CD4-positive, CD25-positive, alpha-beta regulatory T cell (primary cell): ENCODE data around the gene EIF4G3. TPM values are rescaled to one million over a fixed set of nuclear protein-coding genes. Genes with fewer than 3 reads are reported as not detected.
A peak's percentile ranks its signal among the peaks of the same experiment; 100 is the strongest.

Source experiments
- ATAC-seq, 2 donors: fragments of 150-1000 bp; cut with Tn5 transposase; one replicate each; pipeline ENCODE4 v1.10.0; 2021; ENCODE audit warnings: low read depth in 2 of 2, moderate number of reproducible peaks in 2 of 2, moderate library complexity in 1 of 2
- DNase-seq, 3 donors: peaks; one replicate each; pipeline versions ENCODE4 v3.0.0 to v3.0.0-alpha.2; 2012 to 2022; ENCODE audit warnings: mixed read lengths in 1 of 3
- H3K27ac ChIP-seq: one replicate; pipeline ENCODE4 v1.7.0; 2013; ENCODE audit warnings: mild to moderate bottlenecking, low read length; ENCODE audit not compliant: insufficient read depth, poor library complexity, severe bottlenecking
- H3K27me3 ChIP-seq: one replicate; pipeline ENCODE4 v1.7.0; 2013; ENCODE audit warnings: low read length; ENCODE audit not compliant: control insufficient read depth, insufficient read depth
- H3K36me3 ChIP-seq: one replicate; pipeline ENCODE4 v1.7.0; 2013; ENCODE audit warnings: mild to moderate bottlenecking, low read length, moderate library complexity; ENCODE audit not compliant: control insufficient read depth, insufficient read depth
- H3K4me1 ChIP-seq: 2 replicates; pipeline ENCODE4 v1.7.0; 2013; ENCODE audit warnings: mild to moderate bottlenecking, low read length; ENCODE audit not compliant: insufficient read depth, control insufficient read depth, poor library complexity, severe bottlenecking
- H3K4me3 ChIP-seq: one replicate; pipeline ENCODE4 v1.7.0; 2013; ENCODE audit warnings: low read depth, mild to moderate bottlenecking, low read length, moderate library complexity
- H3K9me3 ChIP-seq, 2 experiments: 1 replicate in 1 of 2; 2 replicates in 1 of 2; pipeline ENCODE4 v1.7.0; 2013; ENCODE audit warnings: low read length in 2 of 2, mild to moderate bottlenecking in 1 of 2, moderate library complexity in 1 of 2; ENCODE audit not compliant: control insufficient read depth in 2 of 2
- H3K27ac Mint-ChIP-seq, 3 donors: one replicate each; pipeline ENCODE4 v1.8.0; 2020 to 2022; ENCODE audit warnings: mild to moderate bottlenecking in 3 of 3, mixed read lengths in 3 of 3, moderate library complexity in 2 of 3
- H3K27me3 Mint-ChIP-seq: one replicate; pipeline ENCODE4 v1.8.0; 2022; ENCODE audit warnings: mild to moderate bottlenecking, mixed read lengths
- H3K36me3 Mint-ChIP-seq: one replicate; pipeline ENCODE4 v1.8.0; 2020; ENCODE audit warnings: mixed read lengths
- H3K4me1 Mint-ChIP-seq, 4 donors: one replicate each; pipeline ENCODE4 v1.8.0; 2020 to 2022; ENCODE audit warnings: mixed read lengths in 4 of 4, mild to moderate bottlenecking in 1 of 4
- H3K4me3 Mint-ChIP-seq, 4 donors: one replicate each; pipeline ENCODE4 v1.8.0; 2020 to 2022; ENCODE audit warnings: mild to moderate bottlenecking in 4 of 4, mixed read lengths in 4 of 4, moderate library complexity in 3 of 4
- H3K9me3 Mint-ChIP-seq, 7 donors: one replicate each; pipeline ENCODE4 v1.8.0; 2020 to 2022; ENCODE audit warnings: mixed read lengths in 7 of 7, mild to moderate bottlenecking in 3 of 7, moderate library complexity in 2 of 7
- polyA plus RNA-seq, 4 donors: library from polyadenylated mRNA; unstranded; fragments of 300-500 nt; fragmentation: Illumina TruSeq; gene quantifications; one replicate each; pipeline ENCODE4 v1.2.3, GENCODE V29; 2021
- total RNA-seq: library from RNA; stranded (reverse); gene quantifications from one replicate; pipeline ENCODE4 v1.2.3, GENCODE V29; 2022

Gene EIF4G3
- total and polyA plus RNA-seq, 5 donors from 2014 or later, result 2.5 to 34.4 (median 5.5) TPM

- Histone ChIP-seq H3K4me1 (peaks cover 34% of the 10 kb centered on the region), H3K36me3 (no peaks in the 10 kb centered on the region), H3K27ac (peak overlapping the region; percentile 91), H3K9me3 (no peaks in the 10 kb centered on the region), H3K27me3 (no peaks in the 10 kb centered on the region), H3K4me3 (peak overlapping the region; percentile 93)
- Mint-ChIP-seq H3K9me3 (no peaks in the 10 kb centered on the region), H3K4me1 (peaks cover 3 to 38% (median 26%) of the 10 kb centered on the region in 4 donors), H3K27me3 (no peaks in the 10 kb centered on the region), H3K27ac (peak overlapping the region; percentile 92 to 95 (median 94)), H3K36me3 (peaks cover 6% of the 10 kb centered on the region), H3K4me3 (peak overlapping the region; percentile 94 to 95 (median 94))
- ATAC-seq, result no peak
- no peak for DNase-seq
These were observed 388.6 kb downstream of the EIF4G3 start for GRCh38 chr1:20787840-20788795.

GRCh38 chr1:20787029-20787839 is 389.5 kb downstream of the EIF4G3 start, which contains the start of gene HP1BP3:
Gene HP1BP3 (minus strand): TSS chr1:20787307. CDS start chr1:20780440, 6,867 bp downstream.
- Histone ChIP-seq H3K4me1 (peaks cover 40% of the 10 kb centered on the region), H3K4me3 (peak within 1 kb of the TSS; percentile 93), H3K27me3 (no peaks in the 10 kb centered on the region), H3K9me3 (no peaks in the 10 kb centered on the region), H3K27ac (peak within 1 kb of the TSS; percentile 91), H3K36me3 (no peaks in the 10 kb centered on the region)
- Mint-ChIP-seq H3K4me3 (peak within 1 kb of the TSS; percentile 95 to 100 (median 98)), H3K36me3 (peaks cover 6% of the 10 kb centered on the region), H3K27ac (peak within 1 kb of the TSS; percentile 94 to 95 (median 95)), H3K4me1 (peaks cover 3 to 40% (median 26%) of the 10 kb centered on the region in 4 donors), H3K9me3 (no peaks in the 10 kb centered on the region), H3K27me3 (no peaks in the 10 kb centered on the region)
- DNase-seq (peak; percentile 77 to 91 (median 84)), ATAC-seq (peak; percentile 68 to 69)

- Histone ChIP-seq H3K36me3 (no peaks in the 10 kb centered on the region), H3K4me1 (peaks cover 48% of the 10 kb centered on the region), H3K27me3 (no peaks in the 10 kb centered on the region), H3K9me3 (no peaks in the 10 kb centered on the region), H3K4me3 (peak overlapping the region; percentile 89), H3K27ac (peak overlapping the region; percentile 91)
- Mint-ChIP-seq H3K9me3 (no peaks in the 10 kb centered on the region), H3K36me3 (peaks cover 6% of the 10 kb centered on the region), H3K4me1 (peaks cover 3 to 47% (median 26%) of the 10 kb centered on the region in 4 donors), H3K27me3 (no peaks in the 10 kb centered on the region), H3K4me3 (peak overlapping the region; percentile 95 to 100 (median 98)), H3K27ac (peak overlapping the region; percentile 92 to 95 (median 94))
- peak; percentile 94 to 97 (median 96) for DNase-seq
- ATAC-seq, result peak; percentile 73 to 80
These were observed 390.3 kb downstream of the EIF4G3 start for GRCh38 chr1:20786253-20787028.

GRCh38 chr1:20785907-20786252 is 390.8 kb downstream of the EIF4G3 start:
- H3K4me3 ChIP-seq, result peak overlapping the region; percentile 89
- DNase-seq (no peak), ATAC-seq (peak in 1 of 2 donors; percentile 1)
- H3K4me1 Mint-ChIP-seq, result peaks cover 3 to 52% (median 30%) of the 10 kb centered on the region in 4 donors
- H3K36me3 Mint-ChIP-seq, result peaks cover 9% of the 10 kb centered on the region
- H3K27me3 ChIP-seq, result no peaks in the 10 kb centered on the region
- H3K9me3 ChIP-seq, result no peaks in the 10 kb centered on the region
- peaks cover 48% of the 10 kb centered on the region for H3K4me1 ChIP-seq
- no peaks in the 10 kb centered on the region for H3K27me3 Mint-ChIP-seq
- H3K27ac Mint-ChIP-seq, result peak overlapping the region; percentile 71 to 94 (median 92)
- H3K27ac ChIP-seq, result peak overlapping the region; percentile 91
- H3K4me3 Mint-ChIP-seq, result peak overlapping the region; percentile 95 to 100 (median 98)
- no peaks in the 10 kb centered on the region for H3K36me3 ChIP-seq
- H3K9me3 Mint-ChIP-seq, result no peaks in the 10 kb centered on the region

GRCh38 chr1:20775700-20776099 is 401.0 kb downstream of the EIF4G3 start:
- Histone ChIP-seq H3K4me1 (peaks cover 13% of the 10 kb centered on the region), H3K36me3 (peaks cover 77% of the 10 kb centered on the region), H3K9me3 (no peaks in the 10 kb centered on the region), H3K4me3 (no peak overlapping the region), H3K27ac (no peak overlapping the region), H3K27me3 (no peaks in the 10 kb centered on the region)
- DNase-seq (no peak), ATAC-seq (no peak)
- H3K36me3 Mint-ChIP-seq, result peaks cover 46% of the 10 kb centered on the region
- no peaks in the 10 kb centered on the region for H3K9me3 Mint-ChIP-seq
- peaks cover 17 to 47% (median 35%) of the 10 kb centered on the region in 4 donors for H3K4me1 Mint-ChIP-seq
- no peaks in the 10 kb centered on the region for H3K27me3 Mint-ChIP-seq
- H3K27ac Mint-ChIP-seq, result no peak overlapping the region
- H3K4me3 Mint-ChIP-seq, result no peak overlapping the region

- no peaks in the 10 kb centered on the region for H3K9me3 Mint-ChIP-seq
- H3K27ac ChIP-seq, result no peak overlapping the region
- H3K4me1 ChIP-seq, result no peaks in the 10 kb centered on the region
- H3K27me3 Mint-ChIP-seq, result no peaks in the 10 kb centered on the region
- H3K36me3 Mint-ChIP-seq, result peaks cover 44% of the 10 kb centered on the region
- H3K4me3 Mint-ChIP-seq, result no peak overlapping the region
- H3K4me1 Mint-ChIP-seq, result peaks cover 7 to 20% (median 14%) of the 10 kb centered on the region in 4 donors
- no peaks in the 10 kb centered on the region for H3K9me3 ChIP-seq
- H3K4me3 ChIP-seq, result no peak overlapping the region
- ATAC-seq (no peak), DNase-seq (no peak)
- H3K27ac Mint-ChIP-seq, result peak overlapping the region in 2 of 3 donors; percentile 7 to 20
- H3K36me3 ChIP-seq, result peaks cover 98% of the 10 kb centered on the region
- H3K27me3 ChIP-seq, result no peaks in the 10 kb centered on the region
These were observed 404.9 kb downstream of the EIF4G3 start for GRCh38 chr1:20771780-20772179.
